NB4 (cell line): Measurements from ENCODE around the gene SPATA13.

Source experiments
- CTCF ChIP-seq: IDR thresholded peaks from one replicate; pipeline ENCODE4 v1.5.1; 2012; ENCODE audit warnings: low read depth, low read length
- POLR2A ChIP-seq: IDR thresholded peaks from 2 replicates; pipeline ENCODE4 v1.6.1; 2011; ENCODE audit warnings: mild to moderate bottlenecking; ENCODE audit not compliant: insufficient read length; ENCODE audit errors: extremely low read depth
- TF ChIP-seq, protein P1 (sequence below): IDR thresholded peaks from 2 replicates; pipeline ENCODE4 v1.6.1; 2011; ENCODE audit warnings: low read depth, low read length

DNA sequence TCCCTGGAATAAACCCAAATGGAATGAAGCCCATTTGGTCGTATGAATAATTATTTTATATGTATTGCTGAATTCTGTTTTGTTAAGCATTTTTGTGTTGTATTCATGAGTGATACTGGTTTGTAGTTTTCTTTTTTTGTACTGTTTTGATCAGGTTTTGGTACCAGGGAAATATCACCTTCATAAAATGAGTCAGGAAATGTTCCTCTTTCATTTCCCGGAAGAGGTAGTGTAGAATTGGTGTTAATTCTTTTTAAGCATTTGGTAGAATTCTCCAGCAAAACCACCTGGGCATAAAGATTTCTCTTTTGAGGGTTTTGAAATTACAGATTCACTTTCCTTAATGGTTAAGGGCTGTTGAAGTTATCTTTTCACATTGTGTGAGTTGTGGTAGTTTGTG, 13.3 kb downstream of the SPATA13 start:
- TF ChIP-seq CTCF: no peak
- no peak for TF ChIP-seq POLR2A
- TF ChIP-seq, protein P1, sequence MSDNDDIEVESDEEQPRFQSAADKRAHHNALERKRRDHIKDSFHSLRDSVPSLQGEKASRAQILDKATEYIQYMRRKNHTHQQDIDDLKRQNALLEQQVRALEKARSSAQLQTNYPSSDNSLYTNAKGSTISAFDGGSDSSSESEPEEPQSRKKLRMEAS: no peak
